Duodenal mucosa (tissue), 2 donors: ENCODE results near the gene TEN1.

Source experiments
- H3K27ac ChIP-seq: one replicate; pipeline ENCODE4 v1.7.0; 2013; ENCODE audit warnings: low read depth, low read length
- H3K27me3 ChIP-seq, 2 donors: one replicate each; pipeline ENCODE4 v1.7.0; 2013; ENCODE audit warnings: low read length in 2 of 2, control low read depth in 1 of 2; ENCODE audit not compliant: insufficient read depth in 2 of 2, control insufficient read depth in 1 of 2
- H3K36me3 ChIP-seq, 2 donors: one replicate each; pipeline ENCODE4 v1.7.0; 2013; ENCODE audit warnings: low read length in 2 of 2, control low read depth in 1 of 2; ENCODE audit not compliant: insufficient read depth in 2 of 2, control insufficient read depth in 1 of 2
- H3K4me1 ChIP-seq, 2 donors: one replicate each; pipeline ENCODE4 v1.7.0; 2013; ENCODE audit warnings: low read length in 2 of 2, control low read depth in 1 of 2; ENCODE audit not compliant: insufficient read depth in 2 of 2, control insufficient read depth in 1 of 2
- H3K4me3 ChIP-seq, 2 donors: one replicate each; pipeline ENCODE4 v1.7.0; 2013; ENCODE audit warnings: low read length in 2 of 2, low read depth in 1 of 2
- H3K9ac ChIP-seq, 2 donors: one replicate each; pipeline ENCODE4 v1.7.0; 2013; ENCODE audit warnings: low read length in 2 of 2, low read depth in 1 of 2
- H3K9me3 ChIP-seq, 2 donors: one replicate each; pipeline ENCODE4 v1.7.0; 2013; ENCODE audit warnings: low read length in 2 of 2, control low read depth in 1 of 2; ENCODE audit not compliant: control insufficient read depth in 1 of 2

The TEN1 gene, protein sequence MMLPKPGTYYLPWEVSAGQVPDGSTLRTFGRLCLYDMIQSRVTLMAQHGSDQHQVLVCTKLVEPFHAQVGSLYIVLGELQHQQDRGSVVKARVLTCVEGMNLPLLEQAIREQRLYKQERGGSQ

DNA sequence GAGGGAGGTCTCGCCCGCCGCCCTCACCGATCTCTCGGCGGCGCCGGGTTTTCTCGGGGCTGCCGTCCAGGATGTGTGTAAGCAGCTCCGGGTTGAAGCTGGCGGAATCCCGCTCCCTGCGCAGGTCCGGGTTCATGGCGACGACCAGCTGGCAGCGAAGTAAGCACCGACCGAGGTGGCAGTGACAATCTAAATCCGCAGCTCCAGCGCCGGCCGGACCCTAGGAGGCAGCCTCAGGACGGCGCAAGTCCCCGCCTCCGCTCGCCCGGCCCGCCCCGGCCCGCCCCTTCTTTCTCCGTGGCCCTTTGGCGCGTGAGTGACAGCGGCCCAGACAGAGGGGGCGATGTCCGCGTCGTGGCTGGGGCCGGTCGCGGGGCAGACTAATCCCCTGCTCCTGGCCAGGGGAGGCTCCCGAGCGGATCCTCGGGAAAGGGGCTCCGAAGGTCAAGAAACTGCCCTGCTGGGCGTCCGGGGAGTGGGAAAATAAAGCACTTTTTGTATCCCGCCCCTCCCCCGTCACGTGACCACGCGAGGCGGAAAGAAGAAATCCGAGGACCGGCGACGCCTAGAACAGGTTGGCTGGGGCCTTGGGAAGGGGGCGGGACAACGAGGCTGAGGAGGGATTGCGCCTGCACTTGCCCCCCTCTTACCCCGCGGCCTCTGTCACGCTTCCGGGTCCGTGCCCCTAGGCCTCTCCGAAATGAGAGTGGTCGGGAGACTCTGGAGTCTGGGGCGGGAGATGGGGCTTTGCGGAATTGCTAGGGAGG is at the start of gene TEN1, which contains the start of gene ACOX1:
TSS of gene TEN1 (plus strand) at position 303 of the 767 bp plus-strand sequence. CDS start 6,953 bp downstream, outside the sequence.
TSS of gene ACOX1 (minus strand) at position 229 of the 767 bp plus-strand sequence. CDS start at position 136, 93 bp downstream.
- Histone ChIP-seq H3K36me3 (peaks cover 3 to 5% of the 10 kb centered on the region in 2 donors), H3K27ac (peak within 1 kb of the TSS; percentile 98), H3K9ac (peak within 1 kb of the TSS; percentile 97 to 99), H3K9me3 (no peaks in the 10 kb centered on the region), H3K4me1 (peaks cover 19 to 21% of the 10 kb centered on the region in 2 donors), H3K4me3 (peak within 1 kb of the TSS; percentile 77 to 83), H3K27me3 (no peaks in the 10 kb centered on the region)

DNA sequence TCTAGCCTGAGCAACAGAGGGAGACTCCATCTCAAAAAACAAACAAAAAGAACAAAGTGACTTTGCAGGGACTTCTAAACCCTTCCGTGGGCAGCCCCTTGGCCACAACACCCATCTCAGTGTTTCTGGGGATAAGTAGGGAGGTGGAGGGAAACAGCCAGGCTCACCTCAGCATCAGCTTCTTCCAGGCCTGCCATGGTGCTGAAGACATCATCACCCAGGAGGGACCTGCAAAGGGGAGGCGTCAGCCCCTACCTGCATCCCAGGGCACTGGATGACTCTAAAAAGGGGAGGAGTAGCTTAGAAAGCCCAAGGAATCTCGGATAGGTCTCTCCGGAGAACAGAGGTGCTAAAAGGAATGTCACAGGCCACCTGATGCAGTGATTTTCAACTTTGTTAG is 48.0 kb upstream of the TEN1 start:
- Histone ChIP-seq H3K9ac (no peak overlapping the region), H3K4me1 (peaks cover 0 to 7% of the 10 kb centered on the region in 2 donors), H3K27ac (no peak overlapping the region), H3K9me3 (no peaks in the 10 kb centered on the region), H3K36me3 (no peaks in the 10 kb centered on the region), H3K4me3 (no peak overlapping the region), H3K27me3 (no peaks in the 10 kb centered on the region)

DNA sequence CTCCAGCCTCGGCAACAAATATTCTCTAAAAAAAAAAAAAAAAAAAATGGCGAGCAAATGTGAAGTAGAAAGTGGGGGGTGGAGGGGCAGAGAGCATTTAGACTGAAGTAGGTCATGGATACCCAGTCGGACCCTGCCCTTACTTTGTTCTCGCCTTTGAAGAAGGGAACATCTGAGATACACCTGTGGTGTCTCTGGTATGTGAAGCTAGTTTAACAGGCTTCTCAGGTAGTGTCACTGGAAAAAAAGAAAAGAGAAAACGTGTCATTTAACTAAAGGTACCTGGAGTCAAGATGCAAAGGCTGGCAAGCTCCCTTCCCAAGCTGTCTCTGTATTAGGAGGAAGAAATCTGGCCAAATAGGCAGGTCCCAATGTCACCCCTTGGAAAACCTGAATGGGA is 46.2 kb upstream of the TEN1 start:
- Histone ChIP-seq H3K27ac (no peak overlapping the region), H3K36me3 (no peaks in the 10 kb centered on the region), H3K4me3 (no peak overlapping the region), H3K4me1 (no peaks in the 10 kb centered on the region), H3K27me3 (no peaks in the 10 kb centered on the region), H3K9ac (no peak overlapping the region), H3K9me3 (no peaks in the 10 kb centered on the region)

DNA sequence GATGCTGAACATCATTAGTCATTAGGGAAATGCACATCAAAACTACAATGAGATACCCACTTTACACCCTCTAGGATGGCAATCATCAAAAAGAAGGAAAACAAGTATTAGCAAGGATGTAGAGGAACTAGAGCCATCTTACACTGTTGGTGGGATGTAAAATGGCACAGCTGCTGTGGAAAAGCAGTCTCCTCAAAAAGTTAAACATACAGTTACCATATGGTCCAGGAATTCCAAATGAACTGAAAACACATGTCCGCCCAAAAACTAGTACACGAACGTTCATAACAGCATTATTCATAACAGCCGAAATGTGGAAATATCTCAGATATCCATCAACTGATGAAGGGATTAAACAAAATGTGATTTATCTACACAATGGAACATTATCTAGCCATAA is 45.2 kb upstream of the TEN1 start:
- Histone ChIP-seq H3K4me3 (no peak overlapping the region), H3K9ac (no peak overlapping the region), H3K9me3 (no peaks in the 10 kb centered on the region)

DNA sequence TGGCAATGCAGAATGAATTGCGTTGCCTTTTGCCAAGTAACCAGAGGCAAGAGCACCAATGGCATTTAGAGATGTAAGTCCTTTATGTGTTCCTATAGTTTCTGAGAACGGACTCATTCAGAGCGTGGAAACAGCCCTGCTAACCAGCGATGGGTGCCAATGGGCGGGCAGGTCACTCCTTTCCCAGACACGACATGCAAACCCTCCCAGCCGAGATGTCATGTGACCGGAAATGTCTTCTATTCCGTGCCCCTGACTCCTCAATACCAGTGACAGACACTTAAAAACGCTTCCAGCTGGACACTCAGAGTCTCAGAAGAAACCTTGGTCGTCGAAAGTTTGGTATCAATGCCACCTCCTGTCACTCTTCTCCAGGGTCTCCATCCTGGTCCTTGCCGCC is 41.4 kb upstream of the TEN1 start:
- Histone ChIP-seq H3K9ac (no peak overlapping the region), H3K9me3 (no peaks in the 10 kb centered on the region), H3K36me3 (no peaks in the 10 kb centered on the region), H3K27me3 (no peaks in the 10 kb centered on the region), H3K4me1 (peaks cover 5 to 7% of the 10 kb centered on the region in 2 donors), H3K27ac (no peak overlapping the region), H3K4me3 (no peak overlapping the region)

More for the DNA sequence above, 45.2 kb upstream of the TEN1 start:
- Histone ChIP-seq H3K4me1 (no peaks in the 10 kb centered on the region), H3K27me3 (no peaks in the 10 kb centered on the region), H3K27ac (no peak overlapping the region), H3K36me3 (no peaks in the 10 kb centered on the region)

DNA sequence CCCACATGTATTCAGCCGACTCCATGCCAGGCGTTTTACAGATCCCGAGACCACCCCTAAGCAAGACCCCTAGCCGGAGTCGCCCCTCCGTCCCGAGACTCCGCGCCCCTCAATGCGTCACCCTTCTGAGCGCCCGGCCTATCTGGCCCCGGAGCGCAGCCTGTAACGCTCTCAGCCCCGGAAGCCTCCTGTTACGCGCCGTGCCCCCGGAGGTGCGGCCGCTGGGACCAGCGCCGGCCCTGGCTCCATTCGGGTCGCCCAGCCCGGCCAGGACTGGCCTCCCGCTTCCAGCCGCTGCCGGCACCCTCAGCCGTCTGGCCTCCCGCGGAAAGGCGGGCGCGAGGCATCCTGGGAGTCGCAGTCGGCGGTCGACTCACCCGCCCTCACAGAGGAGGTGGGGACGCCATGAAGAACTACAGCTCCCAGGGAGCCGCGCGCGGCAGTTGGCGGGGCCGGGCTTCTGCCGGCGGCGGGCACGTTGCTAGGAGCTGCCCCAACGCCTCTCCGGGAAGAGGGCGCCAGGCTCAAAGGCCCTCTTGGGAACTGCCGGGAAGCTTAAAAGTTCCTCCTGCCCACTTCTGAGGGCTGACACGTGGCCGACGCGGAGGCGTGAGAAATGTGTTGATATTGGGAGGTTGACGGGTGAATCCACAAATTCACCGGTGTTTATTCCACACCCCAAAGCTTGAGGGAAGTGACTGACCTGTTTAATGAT is 38.2 kb upstream of the TEN1 start, which contains the start of gene FBF1:
TSS of gene FBF1 (minus strand) at position 316 of the 715 bp plus-strand sequence. CDS start 2,893 bp downstream, outside the sequence.
- Histone ChIP-seq H3K27me3 (no peaks in the 10 kb centered on the region), H3K4me3 (peak within 1 kb of the TSS; percentile 79 to 80), H3K9ac (peak within 1 kb of the TSS; percentile 91 to 92), H3K27ac (peak within 1 kb of the TSS; percentile 56), H3K4me1 (peaks cover 5 to 7% of the 10 kb centered on the region in 2 donors), H3K36me3 (peaks cover 9 to 13% of the 10 kb centered on the region in 2 donors), H3K9me3 (no peaks in the 10 kb centered on the region)

DNA sequence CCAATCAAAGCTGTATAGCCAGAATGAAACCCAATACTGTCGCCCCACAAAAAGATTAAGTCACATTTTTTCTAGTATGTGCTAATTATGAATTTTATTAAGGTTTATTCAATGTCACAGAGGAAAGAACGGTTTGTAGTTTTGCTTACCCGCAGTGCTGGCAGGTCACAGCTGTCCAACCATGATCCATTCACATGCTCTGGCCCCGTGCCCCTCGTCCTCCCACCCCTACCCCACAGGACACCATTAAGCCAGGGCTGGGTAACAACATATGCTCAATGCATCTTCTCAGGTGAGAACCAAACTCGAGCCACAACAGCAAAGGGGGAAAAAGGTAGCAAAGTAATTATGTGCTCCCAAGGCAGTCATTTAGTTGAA is 37.6 kb upstream of the TEN1 start:
- Histone ChIP-seq H3K9ac (peak overlapping the region in 1 of 2 donors; percentile 46), H3K9me3 (no peaks in the 10 kb centered on the region), H3K36me3 (peaks cover 14 to 19% of the 10 kb centered on the region in 2 donors), H3K4me3 (peak overlapping the region; percentile 79 to 80), H3K27me3 (no peaks in the 10 kb centered on the region), H3K4me1 (peaks cover 5 to 7% of the 10 kb centered on the region in 2 donors), H3K27ac (no peak overlapping the region)

DNA sequence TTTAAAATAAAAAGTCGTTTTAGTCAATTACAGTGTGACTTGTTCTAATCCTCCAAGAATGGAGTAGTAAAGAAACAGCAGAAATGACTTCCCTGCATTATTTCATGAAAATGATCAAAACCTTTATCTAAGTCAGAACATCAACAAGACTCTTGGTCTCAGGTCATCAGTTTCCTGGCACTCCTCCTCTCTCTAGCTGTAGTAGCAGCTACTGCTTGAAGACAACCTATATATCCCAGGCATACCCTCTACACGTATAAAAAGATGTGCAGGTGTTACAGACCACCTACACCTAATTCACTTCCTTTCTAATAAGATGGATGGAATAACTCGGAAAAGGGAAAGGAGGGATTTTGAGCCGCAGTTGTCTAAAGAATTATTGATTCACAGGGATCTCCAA is 36.6 kb upstream of the TEN1 start:
- Histone ChIP-seq H3K9me3 (no peaks in the 10 kb centered on the region), H3K27ac (no peak overlapping the region), H3K9ac (no peak overlapping the region), H3K27me3 (no peaks in the 10 kb centered on the region), H3K4me3 (no peak overlapping the region), H3K4me1 (peaks cover 5 to 7% of the 10 kb centered on the region in 2 donors), H3K36me3 (peaks cover 18 to 26% of the 10 kb centered on the region in 2 donors)

DNA sequence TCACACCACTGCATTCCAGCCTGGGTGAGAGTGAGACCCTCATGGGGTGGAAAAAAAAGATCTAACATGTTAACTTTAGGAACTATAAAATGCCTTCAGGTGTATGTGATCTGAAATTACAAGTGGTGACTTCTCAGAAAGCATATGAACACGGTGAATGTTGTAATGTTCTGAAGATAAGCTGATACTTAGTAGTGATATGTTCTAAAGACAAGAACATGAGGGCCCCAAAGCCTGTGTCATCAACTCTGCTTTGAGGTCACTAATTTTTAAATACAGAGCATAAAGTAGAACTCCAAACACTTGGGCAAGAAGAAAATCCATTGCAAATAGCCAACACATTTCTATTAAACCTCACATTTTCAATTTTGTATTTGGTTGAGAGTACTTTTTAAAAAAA is 35.5 kb upstream of the TEN1 start:
- Histone ChIP-seq H3K4me1 (peaks cover 5 to 7% of the 10 kb centered on the region in 2 donors), H3K4me3 (no peak overlapping the region), H3K9me3 (no peaks in the 10 kb centered on the region), H3K9ac (no peak overlapping the region), H3K27ac (no peak overlapping the region), H3K36me3 (peaks cover 24 to 36% of the 10 kb centered on the region in 2 donors), H3K27me3 (no peaks in the 10 kb centered on the region)

DNA sequence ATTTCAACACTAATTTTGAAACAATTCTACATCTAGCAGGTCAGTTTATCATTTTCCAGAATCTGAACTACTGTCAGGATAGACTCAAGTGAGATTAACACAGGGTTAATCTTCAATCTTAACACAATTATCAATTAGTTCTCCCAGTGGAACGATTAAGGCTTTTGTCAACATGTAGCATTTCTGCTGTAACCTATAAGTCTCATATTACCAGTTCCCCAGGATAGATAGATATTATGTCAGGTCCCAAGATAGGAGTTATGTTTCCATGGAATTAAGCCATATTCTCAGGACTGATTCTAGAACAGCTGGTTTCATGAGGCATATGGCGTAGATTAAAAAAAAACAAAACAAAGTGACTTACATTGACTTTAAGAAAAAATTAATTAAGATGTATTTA is 33.8 kb upstream of the TEN1 start:
- H3K9ac ChIP-seq: no peak overlapping the region
- no peak overlapping the region for H3K27ac ChIP-seq
- H3K27me3 ChIP-seq: no peaks in the 10 kb centered on the region
- H3K9me3 ChIP-seq: no peaks in the 10 kb centered on the region
- peaks cover 34 to 52% of the 10 kb centered on the region in 2 donors for H3K36me3 ChIP-seq
- H3K4me1 ChIP-seq: peaks cover 5 to 7% of the 10 kb centered on the region in 2 donors
- no peak overlapping the region for H3K4me3 ChIP-seq
